ENCODE results near the gene NCF2.

NCF2 gene

DNA sequence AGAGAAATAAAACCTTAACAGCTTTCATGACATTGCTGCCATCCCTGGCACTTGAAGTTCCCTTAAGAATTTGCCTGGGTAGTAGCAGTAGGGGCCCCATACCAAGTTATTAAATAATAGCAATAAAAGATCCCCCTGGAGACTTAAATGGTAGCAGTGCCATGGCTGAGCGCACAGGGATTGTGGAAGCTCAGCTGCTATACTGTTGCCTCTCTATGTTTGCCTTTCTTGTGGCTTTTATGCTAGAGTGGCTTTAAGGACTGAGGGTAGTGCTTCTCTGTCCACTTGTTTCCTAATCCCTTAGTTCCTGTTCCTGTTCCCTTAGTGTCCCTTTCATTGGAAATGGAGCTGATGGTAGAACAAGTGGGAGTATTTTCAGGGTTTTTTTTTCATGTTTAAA is 42.1 kb downstream of the NCF2 start:
- DNase-seq, result peak; percentile 60

DNA sequence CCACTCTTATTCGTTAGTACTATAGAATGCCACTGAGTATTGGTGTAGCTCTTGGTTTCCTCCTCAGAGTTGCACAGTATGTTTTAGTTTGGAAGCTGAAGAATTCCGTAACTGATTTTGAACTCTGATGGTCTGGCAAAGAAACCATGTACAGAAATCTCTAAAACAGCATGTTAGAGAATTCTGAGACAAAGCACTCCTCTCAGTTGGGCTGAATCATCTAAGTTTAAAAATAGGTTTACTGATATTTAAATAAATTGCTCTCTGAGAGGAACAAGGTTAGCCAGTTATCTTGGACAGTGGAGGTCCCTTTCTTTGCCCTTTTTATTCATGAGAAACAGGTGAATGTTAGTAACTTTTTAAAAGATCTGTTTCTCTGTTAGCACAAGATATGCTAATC is 43.8 kb downstream of the NCF2 start:
- no peak for DNase-seq

DNA sequence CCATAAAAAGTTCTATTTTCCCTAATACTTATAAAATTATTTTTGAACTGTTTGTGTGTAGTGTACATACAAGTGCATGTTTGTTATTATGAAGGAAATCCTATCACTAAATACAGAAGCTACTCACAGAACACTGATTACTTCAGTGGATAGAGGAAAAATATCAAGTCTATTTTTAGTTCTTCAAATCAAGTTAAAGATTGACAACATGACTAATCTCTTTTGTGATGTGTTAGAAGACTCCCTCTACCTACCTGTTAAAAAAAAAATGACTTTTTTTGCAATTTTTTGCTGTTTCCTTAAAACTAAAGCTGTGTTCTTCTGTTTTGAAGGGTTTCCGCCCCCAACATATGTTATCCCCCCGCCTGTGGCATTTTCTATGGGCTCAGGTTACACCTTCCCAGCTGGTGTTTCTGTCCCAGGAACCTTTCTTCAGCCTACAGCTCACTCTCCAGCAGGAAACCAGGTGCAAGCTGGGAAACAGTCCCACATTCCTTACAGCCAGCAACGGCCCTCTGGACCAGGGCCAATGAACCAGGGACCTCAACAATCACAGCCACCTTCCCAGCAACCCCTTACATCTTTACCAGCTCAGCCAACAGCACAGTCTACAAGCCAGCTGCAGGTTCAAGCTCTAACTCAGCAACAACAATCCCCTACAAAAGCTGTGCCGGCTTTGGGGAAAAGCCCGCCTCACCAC is 45.5 kb downstream of the NCF2 start:
- peak; percentile 6 for DNase-seq

DNA sequence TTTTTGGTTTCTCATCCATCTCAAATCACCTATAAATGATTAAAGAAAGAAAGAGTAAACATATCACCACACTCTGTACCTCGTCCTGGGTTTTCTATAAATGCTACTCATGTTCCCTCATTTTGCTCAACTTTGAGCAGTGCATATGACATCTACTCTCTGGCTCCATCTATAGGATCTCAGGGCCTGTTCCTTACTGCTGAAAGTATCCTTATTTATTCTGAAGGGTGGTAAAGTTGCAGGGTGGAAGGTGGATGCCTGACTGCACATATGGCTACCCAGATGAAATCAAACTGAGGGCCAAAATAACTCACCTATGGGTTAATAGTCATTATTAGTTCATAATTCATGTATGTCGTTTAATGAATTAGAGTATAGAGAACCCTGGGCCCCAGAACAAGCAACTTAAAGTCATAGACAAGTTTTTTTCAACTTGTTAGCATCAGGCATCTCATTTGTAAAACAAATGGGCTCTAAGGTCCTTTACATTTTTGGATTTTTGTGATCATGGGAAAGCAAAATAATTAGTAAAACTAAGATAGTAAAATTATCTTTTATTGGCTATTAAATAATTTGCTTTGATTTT is 46.5 kb downstream of the NCF2 start:
- DNase-seq, result peak; percentile 4

DNA sequence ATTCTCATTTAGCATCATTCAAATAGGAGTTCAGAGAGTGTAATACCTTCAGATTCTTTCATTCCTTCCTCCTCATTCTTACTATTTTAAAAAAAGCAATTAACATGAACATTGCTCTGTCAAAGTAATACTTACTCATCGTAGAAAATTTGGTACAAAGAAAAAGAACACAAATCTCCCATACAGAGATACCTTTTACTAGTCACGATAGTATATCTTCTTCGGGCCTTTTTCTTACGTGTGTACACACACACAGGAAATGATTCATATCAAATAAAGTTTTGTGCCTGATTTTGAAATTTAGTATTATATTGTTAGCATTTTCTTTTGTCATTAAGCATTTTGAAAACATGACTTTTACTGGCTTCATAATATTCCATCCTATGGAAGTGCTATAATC is 52.9 kb downstream of the NCF2 start:
- no peak for DNase-seq

DNA sequence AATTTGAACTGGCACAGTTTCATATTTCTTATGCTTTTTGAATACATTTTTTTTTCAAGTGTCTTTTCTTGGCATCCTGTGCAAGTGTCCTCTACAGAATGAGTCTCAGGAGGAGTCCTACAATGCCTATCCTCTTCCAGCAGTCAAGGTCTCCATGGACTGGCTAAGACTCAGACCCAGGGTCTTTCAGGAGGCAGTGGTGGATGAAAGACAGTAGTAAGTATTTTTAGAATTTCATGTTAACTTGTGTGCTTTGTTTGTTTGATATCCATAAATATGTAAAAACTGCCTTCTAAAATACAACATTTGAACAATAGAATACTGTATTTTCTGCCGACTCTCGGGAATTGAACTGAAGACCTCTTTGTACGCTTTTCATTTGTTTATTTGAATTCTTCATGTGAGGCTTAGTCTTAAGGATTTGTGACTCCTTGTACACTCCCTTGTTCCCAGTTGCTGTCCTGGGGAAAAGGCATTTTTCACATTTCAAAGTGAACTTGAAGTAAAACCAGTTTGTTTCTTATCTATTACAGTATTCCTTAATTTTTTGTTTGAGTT is 56.6 kb downstream of the NCF2 start:
- no peak for DNase-seq

DNA sequence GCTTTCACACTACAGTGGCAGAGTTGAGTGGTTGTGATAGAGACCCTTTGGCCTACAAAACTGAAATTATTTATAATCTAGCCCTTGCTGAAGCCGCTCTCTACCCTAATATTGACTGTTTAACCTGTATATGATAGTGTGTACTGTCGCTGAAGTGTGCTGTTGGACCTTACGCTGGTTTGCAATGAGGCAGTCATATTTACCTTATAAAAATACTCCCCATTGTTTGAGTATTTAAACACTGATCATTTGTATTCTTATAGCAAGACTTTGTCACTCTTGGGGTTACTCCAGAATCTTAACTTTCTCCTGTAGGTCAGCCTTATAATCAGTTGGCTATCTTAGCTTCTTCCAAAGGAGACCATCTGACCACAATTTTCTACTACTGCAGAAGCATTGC is 61.7 kb downstream of the NCF2 start:
- DNase-seq, result no peak

DNA sequence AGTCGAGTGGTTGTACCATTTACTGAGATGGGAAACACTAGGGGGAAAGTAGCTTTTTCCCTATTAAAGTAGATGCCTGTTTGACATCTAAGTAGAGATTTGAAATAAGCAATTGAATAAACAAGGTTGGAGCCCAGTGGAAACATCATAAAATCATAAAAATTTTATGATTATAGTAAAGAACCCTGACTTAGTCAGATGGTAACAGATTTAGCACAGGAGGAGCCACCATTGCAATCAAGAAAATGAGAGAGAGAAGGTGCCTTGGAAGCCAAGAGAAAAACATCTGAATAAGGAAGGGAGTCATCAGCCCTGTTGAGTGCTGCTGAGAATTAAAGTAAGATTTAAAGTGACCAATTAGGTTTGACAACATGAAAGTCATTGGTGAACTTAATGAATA is 68.2 kb downstream of the NCF2 start:
- no peak for DNase-seq

DNA sequence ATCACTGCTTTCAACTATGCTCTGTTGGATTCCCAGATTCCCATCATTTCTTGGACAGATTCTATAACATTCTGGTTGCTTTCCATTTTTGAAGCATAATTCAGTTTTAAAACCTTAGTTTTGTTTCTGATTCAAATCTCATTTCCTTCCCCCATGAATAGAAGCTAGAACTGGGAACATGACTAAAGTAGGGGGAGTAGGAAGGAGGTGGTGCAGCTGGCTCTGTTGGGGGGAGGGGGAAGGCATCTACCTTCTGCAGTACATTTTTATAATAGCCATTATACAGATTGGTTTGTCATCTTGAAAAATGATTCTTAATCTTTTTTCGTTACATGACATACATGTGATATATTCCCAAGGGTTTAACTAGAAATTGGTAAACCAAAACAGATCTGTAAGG is 69.9 kb downstream of the NCF2 start:
- DNase-seq, result no peak

DNA sequence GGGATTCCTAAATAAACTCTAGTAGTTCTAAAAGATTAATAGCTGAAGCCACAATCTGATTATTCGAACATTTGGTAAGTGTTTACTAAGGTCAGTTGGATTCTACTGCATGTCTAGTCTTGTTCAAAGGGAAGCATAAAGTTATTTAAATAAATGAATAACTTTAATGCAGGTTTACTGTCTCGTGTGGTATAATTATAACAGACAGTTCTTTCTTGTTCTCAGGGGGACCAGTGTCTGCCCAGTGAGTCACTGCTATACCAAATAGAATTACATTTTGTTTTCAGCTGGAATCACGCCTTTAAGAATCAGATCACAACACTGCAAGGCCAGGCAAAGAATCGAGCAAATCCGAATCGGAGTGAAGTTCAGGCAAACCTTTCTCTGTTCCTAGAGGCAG is 72.9 kb downstream of the NCF2 start:
- no peak for DNase-seq

DNA sequence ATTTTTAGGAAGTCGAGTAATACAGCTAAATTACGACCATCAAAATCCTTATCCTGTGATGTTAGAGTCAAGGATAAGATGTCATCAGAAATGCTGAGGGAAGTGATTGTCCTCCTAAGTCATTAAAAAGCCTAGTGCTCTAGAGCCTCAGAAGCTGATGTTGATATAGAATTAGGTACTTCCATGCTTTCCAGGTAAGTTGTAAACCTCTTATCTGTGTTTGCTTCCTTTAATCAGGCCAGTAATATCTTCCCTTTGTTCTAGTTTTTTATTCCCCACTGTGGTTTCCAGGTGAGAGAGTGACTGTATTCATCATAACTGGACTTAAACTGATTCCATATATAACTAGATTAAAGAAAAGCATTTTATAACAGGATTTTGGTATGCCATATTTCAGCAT is 73.5 kb downstream of the NCF2 start:
- DNase-seq, result no peak

DNA sequence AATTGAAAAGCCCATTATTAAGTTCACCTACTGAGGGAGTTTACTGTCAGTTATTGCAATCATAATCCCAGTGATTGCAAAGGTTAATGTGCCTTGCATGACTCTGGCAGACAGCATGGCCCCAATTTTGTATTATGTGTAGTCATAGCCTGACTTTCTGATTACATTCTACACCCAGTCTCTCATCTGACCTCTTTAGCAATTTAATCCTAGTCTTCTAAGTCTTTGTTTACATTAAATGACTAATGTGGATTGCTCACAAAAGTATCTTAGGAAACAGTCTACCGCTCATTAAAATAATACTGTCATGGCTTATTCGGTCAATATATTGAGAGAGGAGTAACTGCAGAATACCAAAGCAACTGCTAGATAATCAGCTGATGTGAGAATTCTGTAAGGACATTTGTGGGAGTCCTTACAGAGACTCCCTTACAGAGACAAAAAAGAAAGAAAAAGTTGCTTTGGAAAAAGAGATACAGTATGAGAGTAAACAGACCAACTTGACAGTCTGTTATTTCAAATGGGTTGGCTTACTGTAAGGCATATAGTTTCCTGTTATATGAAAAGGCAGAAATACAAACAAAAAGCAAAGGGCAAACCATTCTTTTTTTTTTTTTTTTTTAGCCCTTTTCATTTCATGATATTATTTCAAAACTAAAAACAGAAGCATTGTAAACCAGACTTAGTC is 75.1 kb downstream of the NCF2 start:
- DNase-seq, result no peak

DNA sequence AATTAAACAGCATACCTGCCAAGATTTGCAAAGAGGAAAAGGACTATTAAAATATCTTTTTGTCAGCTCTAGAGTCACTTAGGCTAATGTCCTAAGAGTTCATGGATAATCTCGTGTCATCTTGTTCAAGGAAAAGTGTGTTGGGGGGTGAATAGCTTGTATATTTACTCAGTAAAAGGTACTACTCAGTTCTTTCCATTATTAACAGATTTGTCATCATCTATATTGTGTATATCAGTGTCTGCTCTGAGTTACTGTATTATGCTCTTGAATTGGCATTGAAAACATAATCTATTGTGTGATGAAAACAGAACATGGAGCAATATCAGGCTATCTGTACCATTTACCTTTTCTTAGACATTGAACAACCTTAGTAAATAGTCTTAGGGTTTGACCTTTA is 76.0 kb downstream of the NCF2 start:
- DNase-seq, result no peak

DNA sequence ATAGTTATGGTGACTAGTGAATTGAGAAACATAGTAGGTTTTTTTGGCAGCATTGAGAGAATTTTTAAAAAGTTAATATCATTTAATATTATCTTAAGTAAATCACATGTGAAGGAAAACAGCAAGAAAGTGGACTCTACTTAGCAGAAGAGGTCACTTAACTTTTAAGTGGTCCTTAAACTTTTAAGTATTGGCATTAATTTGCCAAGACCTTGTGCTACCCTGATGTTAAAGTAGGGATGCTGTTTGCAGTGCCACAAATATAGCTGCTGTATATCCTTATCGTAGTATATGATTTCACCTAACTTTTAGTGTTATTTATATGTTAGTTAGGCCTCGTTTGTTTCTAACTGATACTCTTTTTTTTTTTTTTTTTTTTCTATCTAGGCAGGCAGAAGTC is 77.8 kb downstream of the NCF2 start:
- DNase-seq, result no peak

DNA sequence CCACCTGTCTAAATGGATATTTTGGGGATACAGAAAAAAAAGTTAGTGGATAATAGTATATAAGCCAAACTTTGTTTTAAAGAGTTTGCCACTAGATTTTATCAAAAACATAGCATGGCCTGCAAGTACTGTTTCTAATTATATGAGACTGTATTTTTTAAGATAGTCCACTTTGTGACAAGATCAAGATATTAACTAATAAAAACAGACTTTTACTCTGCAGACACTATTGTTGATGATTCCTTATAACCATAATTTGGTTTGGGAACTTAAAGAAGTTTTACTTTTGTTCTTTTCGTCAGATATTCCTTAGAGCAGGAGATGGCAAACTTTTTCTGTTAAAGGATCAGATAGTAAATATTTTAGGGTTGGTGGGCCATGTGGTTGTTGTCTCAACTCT is 81.6 kb downstream of the NCF2 start:
- DNase-seq, result no peak

DNA sequence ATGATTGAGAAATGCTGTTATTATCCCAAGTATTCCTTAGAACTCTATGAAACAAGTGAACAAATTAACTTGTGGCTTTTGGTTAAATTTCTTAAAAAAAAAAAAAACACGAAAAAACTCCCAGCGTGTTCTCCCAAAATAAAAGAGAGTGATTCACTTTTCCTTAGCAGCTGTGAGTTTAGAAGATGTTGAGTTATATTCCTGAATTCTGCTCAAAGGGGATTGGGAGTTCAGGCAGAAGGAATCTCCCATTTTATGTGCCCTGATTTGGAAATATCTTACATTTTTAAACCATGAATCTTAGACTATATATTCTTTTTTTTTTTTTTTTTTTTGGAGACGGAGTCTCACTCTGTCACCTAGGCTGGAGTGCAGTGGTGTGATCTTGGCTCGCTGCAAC is 83.7 kb downstream of the NCF2 start:
- DNase-seq, result no peak

Measured in NCI-H2107 (cell line).